K562 (cell line): ENCODE data around the gene PIH1D1. TPM values are rescaled to one million over a fixed set of nuclear protein-coding genes. Genes with fewer than 3 reads are reported as not detected.
A peak's percentile ranks its signal among the peaks of the same experiment; 100 is the strongest.

Experiments
- BDP1 ChIP-seq: IDR thresholded peaks from 3 replicates; pipeline ENCODE4 v1.6.1; 2011; ENCODE audit not compliant: insufficient read length, insufficient read depth
- CGGBP1 ChIP-seq: fragments of 250-450 bp; sonication (Bioruptor Pico); IDR thresholded peaks from 2 replicates; pipeline ENCODE4 v1.9.0; 2021; ENCODE audit warnings: mild to moderate bottlenecking
- CREB3 ChIP-seq: fragments of 450-650 bp; conservative IDR thresholded peaks from 2 replicates; pipeline ENCODE4 v1.6.1; 2016; ENCODE audit warnings: missing genetic modification characterization, low read depth, mild to moderate bottlenecking, missing compliant biosample characterization, moderate library complexity
- ETV5 ChIP-seq: sonication (generic); formaldehyde crosslinking; IDR thresholded peaks from 2 replicates; pipeline ENCODE4 v1.4.0; 2020; ENCODE audit warnings: low read depth, mild to moderate bottlenecking, missing genetic modification reagents
- GTF2E2 ChIP-seq: fragments of 200-800 bp; sonication (Bioruptor generic); IDR thresholded peaks from 2 replicates; pipeline ENCODE4 v1.6.1; 2016; ENCODE audit warnings: missing genetic modification characterization, missing compliant biosample characterization
- KHSRP ChIP-seq: fragments of 450-650 bp; IDR thresholded peaks from 2 replicates; pipeline ENCODE4 v1.6.1; 2017
- MEF2D ChIP-seq: conservative IDR thresholded peaks from 2 replicates; pipeline ENCODE4 v1.6.1; 2016; ENCODE audit warnings: low read depth, missing genetic modification characterization, missing compliant biosample characterization
- MLX ChIP-seq, 2 experiments: fragments of 450-650 bp in 1 of 2; sonication (generic) in 1 of 2; formaldehyde crosslinking; conservative IDR thresholded peaks; 2 replicates each; pipeline versions ENCODE4 v1.4.0 to v1.8.1; 2020 to 2022; ENCODE audit warnings: mild to moderate bottlenecking in 1 of 2, missing genetic modification reagents in 1 of 2
- POLR2AphosphoS5 ChIP-seq: IDR thresholded peaks from 2 replicates; pipeline ENCODE4 v1.6.1; 2011; ENCODE audit warnings: mild to moderate bottlenecking, low read depth, low read length, moderate library complexity; ENCODE audit not compliant: control insufficient read depth, insufficient read depth
- SMARCA4 ChIP-seq: fragments of 450-650 bp; IDR thresholded peaks from 2 replicates; pipeline ENCODE4 v1.6.1; 2016
- SP2 ChIP-seq: IDR thresholded peaks from 2 replicates; pipeline ENCODE4 v1.6.1; 2011; ENCODE audit warnings: mild to moderate bottlenecking, low read depth, low read length, moderate library complexity; ENCODE audit not compliant: poor library complexity, severe bottlenecking; ENCODE audit errors: extremely low read depth
- SRSF1 ChIP-seq: fragments of 200-400 bp; formaldehyde crosslinking; IDR thresholded peaks from 2 replicates; pipeline ENCODE4 v1.6.1; 2017; ENCODE audit warnings: mild to moderate bottlenecking, low read depth, low read length, moderate library complexity
- TRIM25 ChIP-seq: fragments of 450-650 bp; IDR thresholded peaks from 2 replicates; pipeline ENCODE4 v1.7.0; 2016; ENCODE audit warnings: borderline replicate concordance
- XRCC4 ChIP-seq: IDR thresholded peaks from one replicate; pipeline ENCODE4 v1.6.1; 2011; ENCODE audit not compliant: insufficient read depth, insufficient read length; ENCODE audit errors: extremely low read depth
- ZKSCAN8 ChIP-seq: fragments of 200-800 bp; sonication (Bioruptor generic); IDR thresholded peaks from 2 replicates; pipeline ENCODE4 v1.6.1; 2016; ENCODE audit warnings: missing genetic modification characterization, missing compliant biosample characterization
- ZNF41 ChIP-seq: fragments of 250-450 bp; sonication (Bioruptor Pico); conservative IDR thresholded peaks from 2 replicates; pipeline ENCODE4 v1.4.0; 2020; ENCODE audit warnings: mild to moderate bottlenecking
- ZNF57 ChIP-seq: fragments of 450-650 bp; formaldehyde crosslinking; IDR thresholded peaks from 2 replicates; pipeline ENCODE4 v1.4.0; 2020; ENCODE audit warnings: mild to moderate bottlenecking, moderate library complexity
- ZNF609 ChIP-seq: sonication (generic); formaldehyde crosslinking; IDR thresholded peaks from 2 replicates; pipeline ENCODE4 v1.8.1; 2023; ENCODE audit warnings: missing genetic modification reagents, mild to moderate bottlenecking, borderline replicate concordance
- ZNF77 ChIP-seq: fragments of 250-450 bp; sonication (Bioruptor Pico); IDR thresholded peaks from 2 replicates; pipeline ENCODE4 v1.5.0; 2020
- polyA plus RNA-seq, 8 experiments: library from polyadenylated mRNA; depleted of rRNA in 4 of 8; stranded (reverse) in 5 of 8; unstranded in 3 of 8; fragments of >200 nt; fragmentation: Nextera tagmentation in 2 of 8; fragmentation: Illumina TruSeq in 1 of 8; extraction: Ambion mirVana in 2 of 8; extraction: Trizol in 1 of 8; gene quantifications; 2 replicates each; pipeline versions ENCODE4 v1.2.1 to v1.2.3, GENCODE V29; 2011 to 2014; ENCODE audit warnings: inconsistent platforms in 1 of 8, missing spikeins in 1 of 8
- total RNA-seq, 7 experiments: library from RNA; depleted of rRNA in 6 of 7; stranded (reverse); fragments of >200 nt in 6 of 7; fragmentation: Illumina TruSeq in 2 of 7; extraction: Trizol in 2 of 7; gene quantifications; 2 replicates each; pipeline versions ENCODE4 v1.2.1 to v1.2.3, GENCODE V29; 2011 to 2021; ENCODE audit warnings: low replicate concordance in 1 of 7

Gene PIH1D1
- total and polyA plus RNA-seq, 9 of the 15 experiments (the other 6 are each of a cell fraction or from before 2014, with no cell fraction given), result 26.5 to 224 (median 137) TPM

GRCh38 chr19:49492573-49493405, 41.2 kb upstream of the PIH1D1 start (continued):
- TF ChIP-seq CREB3 (tag) (no peak), ZNF77 (CRISPR knock-in tag) (peak; percentile 93), ZNF57 (peak; percentile 69), BDP1 (no peak), GTF2E2 (no peak), SMARCA4 (no peak), SRSF1 (no peak), CGGBP1 (CRISPR knock-in tag) (no peak), POLR2AphosphoS5 (peak; percentile 75), ZNF609 (0 out of 2 replicates have a peak, but pooled peaks have one; percentile 66), SP2 (no peak), MLX (CRISPR knock-in tag; conservative IDR thresholded peaks at IDR 0.05) (no peak), KHSRP (no peak), XRCC4 (no peak), ETV5 (no peak), MEF2D (tag) (no peak), TRIM25 (no peak), ZNF41 (no peak), ZKSCAN8 (CRISPR knock-in tag) (peak; percentile 52; the same call in 1 of the 2 replicates)
